Measurements from ENCODE around the gene PRKG1. TPM values are rescaled to one million over a fixed set of nuclear protein-coding genes. Genes with fewer than 3 reads are reported as not detected.
"Not testable (repeated sequence)": the region's sequence is repeated elsewhere in the genome, so short reads cannot be mapped to it uniquely, and the experiment has no call there.

Gene PRKG1
- total and polyA plus RNA-seq, 2 experiments from 2014 or later, result 18.2 to 21.1 TPM

DNA sequence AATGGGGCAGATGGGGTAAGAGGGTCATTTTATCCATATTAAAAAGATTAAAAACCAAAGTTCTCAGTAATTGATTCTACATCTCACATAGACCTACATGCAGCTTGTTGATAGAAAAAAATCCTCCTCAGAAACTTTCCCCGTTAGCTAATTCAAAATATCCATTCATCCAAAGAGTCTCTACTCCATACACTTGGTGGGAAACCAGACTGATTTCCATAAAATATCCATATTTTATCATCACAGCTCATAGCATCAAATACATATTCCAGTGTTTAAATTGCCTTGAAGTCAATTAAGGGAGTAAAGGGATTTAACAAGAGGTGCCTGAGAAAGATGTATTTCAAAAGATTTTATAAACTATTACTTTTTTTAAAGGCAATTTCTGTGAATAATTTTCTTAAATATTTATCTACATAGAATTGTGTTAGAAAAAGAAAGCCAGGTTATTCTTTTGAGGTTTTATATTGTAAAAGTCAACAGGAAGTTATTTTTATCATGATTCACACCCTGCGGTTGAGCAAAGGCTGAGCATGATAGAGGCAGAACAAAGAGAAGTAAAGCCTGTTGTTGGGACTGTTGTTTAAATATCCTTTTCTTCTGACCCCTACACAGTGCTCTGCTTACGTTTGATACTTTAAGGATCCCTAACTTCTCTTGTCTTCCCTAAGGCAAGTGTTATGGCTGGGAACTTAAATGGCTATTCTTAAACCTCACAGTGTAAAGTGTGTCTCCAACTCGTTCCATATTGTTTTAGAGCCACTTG lies 266.7 kb downstream of the PRKG1 start:
- Histone ChIP-seq H3F3A (replicated peaks; ENCODE audit: low read depth) (no peaks in the 10 kb centered on the region), H3K4me3 (no peak overlapping the region), H3K27me3 (ENCODE audit: insufficient read depth) (no peaks in the 10 kb centered on the region), H3K4me1 (ENCODE audit: insufficient read depth) (peaks cover 9% of the 10 kb centered on the region; the same call in 1 of the 2 replicates), H3K9me2 (ENCODE audit: insufficient read depth) (0 out of 2 replicates have a peak, but pooled peaks cover 6% of the 10 kb centered on the region), H3K27ac (ENCODE audit: low read depth) (no peak overlapping the region), H2AFZ (no peak overlapping the region), H3K79me2 (replicated peaks; ENCODE audit: insufficient read depth) (no peaks in the 10 kb centered on the region), H3K4me2 (no peak overlapping the region), H3K36me3 (ENCODE audit: insufficient read depth) (no peaks in the 10 kb centered on the region), H4K20me1 (replicated peaks; ENCODE audit: insufficient read depth) (no peaks in the 10 kb centered on the region)
- no peak for ATAC-seq
- Mint-ChIP-seq H3K27me3 (ENCODE audit: insufficient read depth, low read depth, poor library complexity) (no peaks in the 10 kb centered on the region), H3K9me3 (no peaks in the 10 kb centered on the region), H3K4me3 (no peak overlapping the region), H3K36me3 (ENCODE audit: low read depth) (no peaks in the 10 kb centered on the region), H3K27ac (no peak overlapping the region), H3K4me1 (peaks cover 12% of the 10 kb centered on the region)
- DNase-seq (ENCODE audit: low spot score), result no peak
- TF ChIP-seq, protein P1, sequence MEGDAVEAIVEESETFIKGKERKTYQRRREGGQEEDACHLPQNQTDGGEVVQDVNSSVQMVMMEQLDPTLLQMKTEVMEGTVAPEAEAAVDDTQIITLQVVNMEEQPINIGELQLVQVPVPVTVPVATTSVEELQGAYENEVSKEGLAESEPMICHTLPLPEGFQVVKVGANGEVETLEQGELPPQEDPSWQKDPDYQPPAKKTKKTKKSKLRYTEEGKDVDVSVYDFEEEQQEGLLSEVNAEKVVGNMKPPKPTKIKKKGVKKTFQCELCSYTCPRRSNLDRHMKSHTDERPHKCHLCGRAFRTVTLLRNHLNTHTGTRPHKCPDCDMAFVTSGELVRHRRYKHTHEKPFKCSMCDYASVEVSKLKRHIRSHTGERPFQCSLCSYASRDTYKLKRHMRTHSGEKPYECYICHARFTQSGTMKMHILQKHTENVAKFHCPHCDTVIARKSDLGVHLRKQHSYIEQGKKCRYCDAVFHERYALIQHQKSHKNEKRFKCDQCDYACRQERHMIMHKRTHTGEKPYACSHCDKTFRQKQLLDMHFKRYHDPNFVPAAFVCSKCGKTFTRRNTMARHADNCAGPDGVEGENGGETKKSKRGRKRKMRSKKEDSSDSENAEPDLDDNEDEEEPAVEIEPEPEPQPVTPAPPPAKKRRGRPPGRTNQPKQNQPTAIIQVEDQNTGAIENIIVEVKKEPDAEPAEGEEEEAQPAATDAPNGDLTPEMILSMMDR (conservative IDR thresholded peaks at IDR 0.05; ENCODE audit: low read depth in 2 of 2), result no peak
- TF ChIP-seq POLR2AphosphoS5 (IDR thresholded peaks at IDR 0.05; ENCODE audit: low read depth), result no peak
- TF ChIP-seq REST (IDR thresholded peaks at IDR 0.05; ENCODE audit: unreplicated experiment), result no peak
- TF ChIP-seq EZH2 (IDR thresholded peaks at IDR 0.05; ENCODE audit: low read depth, unreplicated experiment), result no peak
- TF ChIP-seq ETS1 (IDR thresholded peaks at IDR 0.05), result no peak
- TF ChIP-seq EZH2phosphoT487 (IDR thresholded peaks at IDR 0.05; ENCODE audit: unreplicated experiment), result no peak
- TF ChIP-seq, protein P2, sequence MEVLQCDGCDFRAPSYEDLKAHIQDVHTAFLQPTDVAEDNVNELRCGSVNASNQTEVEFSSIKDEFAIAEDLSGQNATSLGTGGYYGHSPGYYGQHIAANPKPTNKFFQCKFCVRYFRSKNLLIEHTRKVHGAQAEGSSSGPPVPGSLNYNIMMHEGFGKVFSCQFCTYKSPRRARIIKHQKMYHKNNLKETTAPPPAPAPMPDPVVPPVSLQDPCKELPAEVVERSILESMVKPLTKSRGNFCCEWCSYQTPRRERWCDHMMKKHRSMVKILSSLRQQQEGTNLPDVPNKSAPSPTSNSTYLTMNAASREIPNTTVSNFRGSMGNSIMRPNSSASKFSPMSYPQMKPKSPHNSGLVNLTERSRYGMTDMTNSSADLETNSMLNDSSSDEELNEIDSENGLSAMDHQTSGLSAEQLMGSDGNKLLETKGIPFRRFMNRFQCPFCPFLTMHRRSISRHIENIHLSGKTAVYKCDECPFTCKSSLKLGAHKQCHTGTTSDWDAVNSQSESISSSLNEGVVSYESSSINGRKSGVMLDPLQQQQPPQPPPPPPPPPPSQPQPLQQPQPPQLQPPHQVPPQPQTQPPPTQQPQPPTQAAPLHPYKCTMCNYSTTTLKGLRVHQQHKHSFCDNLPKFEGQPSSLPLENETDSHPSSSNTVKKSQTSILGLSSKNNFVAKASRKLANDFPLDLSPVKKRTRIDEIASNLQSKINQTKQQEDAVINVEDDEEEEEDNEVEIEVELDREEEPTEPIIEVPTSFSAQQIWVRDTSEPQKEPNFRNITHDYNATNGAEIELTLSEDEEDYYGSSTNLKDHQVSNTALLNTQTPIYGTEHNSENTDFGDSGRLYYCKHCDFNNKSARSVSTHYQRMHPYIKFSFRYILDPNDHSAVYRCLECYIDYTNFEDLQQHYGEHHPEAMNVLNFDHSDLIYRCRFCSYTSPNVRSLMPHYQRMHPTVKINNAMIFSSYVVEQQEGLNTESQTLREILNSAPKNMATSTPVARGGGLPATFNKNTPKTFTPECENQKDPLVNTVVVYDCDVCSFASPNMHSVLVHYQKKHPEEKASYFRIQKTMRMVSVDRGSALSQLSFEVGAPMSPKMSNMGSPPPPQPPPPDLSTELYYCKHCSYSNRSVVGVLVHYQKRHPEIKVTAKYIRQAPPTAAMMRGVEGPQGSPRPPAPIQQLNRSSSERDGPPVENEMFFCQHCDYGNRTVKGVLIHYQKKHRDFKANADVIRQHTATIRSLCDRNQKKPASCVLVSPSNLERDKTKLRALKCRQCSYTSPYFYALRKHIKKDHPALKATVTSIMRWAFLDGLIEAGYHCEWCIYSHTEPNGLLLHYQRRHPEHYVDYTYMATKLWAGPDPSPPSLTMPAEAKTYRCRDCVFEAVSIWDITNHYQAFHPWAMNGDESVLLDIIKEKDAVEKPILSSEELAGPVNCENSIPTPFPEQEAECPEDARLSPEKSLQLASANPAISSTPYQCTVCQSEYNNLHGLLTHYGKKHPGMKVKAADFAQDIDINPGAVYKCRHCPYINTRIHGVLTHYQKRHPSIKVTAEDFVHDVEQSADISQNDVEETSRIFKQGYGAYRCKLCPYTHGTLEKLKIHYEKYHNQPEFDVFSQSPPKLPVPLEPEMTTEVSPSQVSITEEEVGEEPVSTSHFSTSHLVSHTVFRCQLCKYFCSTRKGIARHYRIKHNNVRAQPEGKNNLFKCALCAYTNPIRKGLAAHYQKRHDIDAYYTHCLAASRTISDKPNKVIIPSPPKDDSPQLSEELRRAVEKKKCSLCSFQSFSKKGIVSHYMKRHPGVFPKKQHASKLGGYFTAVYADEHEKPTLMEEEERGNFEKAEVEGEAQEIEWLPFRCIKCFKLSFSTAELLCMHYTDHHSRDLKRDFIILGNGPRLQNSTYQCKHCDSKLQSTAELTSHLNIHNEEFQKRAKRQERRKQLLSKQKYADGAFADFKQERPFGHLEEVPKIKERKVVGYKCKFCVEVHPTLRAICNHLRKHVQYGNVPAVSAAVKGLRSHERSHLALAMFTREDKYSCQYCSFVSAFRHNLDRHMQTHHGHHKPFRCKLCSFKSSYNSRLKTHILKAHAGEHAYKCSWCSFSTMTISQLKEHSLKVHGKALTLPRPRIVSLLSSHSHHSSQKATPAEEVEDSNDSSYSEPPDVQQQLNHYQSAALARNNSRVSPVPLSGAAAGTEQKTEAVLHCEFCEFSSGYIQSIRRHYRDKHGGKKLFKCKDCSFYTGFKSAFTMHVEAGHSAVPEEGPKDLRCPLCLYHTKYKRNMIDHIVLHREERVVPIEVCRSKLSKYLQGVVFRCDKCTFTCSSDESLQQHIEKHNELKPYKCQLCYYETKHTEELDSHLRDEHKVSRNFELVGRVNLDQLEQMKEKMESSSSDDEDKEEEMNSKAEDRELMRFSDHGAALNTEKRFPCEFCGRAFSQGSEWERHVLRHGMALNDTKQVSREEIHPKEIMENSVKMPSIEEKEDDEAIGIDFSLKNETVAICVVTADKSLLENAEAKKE (CRISPR knock-in tag; IDR thresholded peaks at IDR 0.05), result no peak
- TF ChIP-seq CREB1 (CRISPR knock-in tag; IDR thresholded peaks at IDR 0.05; ENCODE audit: low read depth), result no peak

GRCh38 chr10:51341745-51342144 lies 267.5 kb downstream of the PRKG1 start:
- not testable (repeated sequence) for H3F3A ChIP-seq (replicated peaks; ENCODE audit: low read depth); H3K4me1 ChIP-seq (ENCODE audit: insufficient read depth); DNase-seq (ENCODE audit: low spot score); H3K9me2 ChIP-seq (ENCODE audit: insufficient read depth); H3K79me2 ChIP-seq (replicated peaks; ENCODE audit: insufficient read depth); H3K4me3 Mint-ChIP-seq; H3K36me3 ChIP-seq (ENCODE audit: insufficient read depth); H3K36me3 Mint-ChIP-seq (ENCODE audit: low read depth); H4K20me1 ChIP-seq (replicated peaks; ENCODE audit: insufficient read depth); ATAC-seq; H3K9me3 Mint-ChIP-seq; H3K27me3 Mint-ChIP-seq (ENCODE audit: insufficient read depth, low read depth, poor library complexity); H3K27ac Mint-ChIP-seq; H3K4me3 ChIP-seq; H3K4me2 ChIP-seq; H3K27ac ChIP-seq (ENCODE audit: low read depth); H2AFZ ChIP-seq; H3K27me3 ChIP-seq (ENCODE audit: insufficient read depth)
- H3K4me1 Mint-ChIP-seq, result peaks cover 12% of the 10 kb centered on the region

Measured in GM23338 (cell line).